WTC11 (cell line): ENCODE data around the gene ANO1. TPM values are rescaled to one million over a fixed set of nuclear protein-coding genes. Genes with fewer than 3 reads are reported as not detected.

Experiments
- ATAC-seq: fragments of 200-7000 bp; cut with Tn5 transposase; 2 replicates; pipeline ENCODE4 v1.10.0; 2021; ENCODE audit warnings: mild to moderate bottlenecking, moderate library complexity
- CTCF ChIA-PET: fragments of 300-600 bp; sonication (Branson Sonifier 250); formaldehyde crosslinking; loops from one replicate; lab custom pipeline; 2021; ENCODE audit warnings: antibody characterized with exemption; lab: Charles Lee
- POLR2A ChIA-PET: fragments of 350-600 bp; sonication (Branson Sonifier 250); formaldehyde crosslinking; loops from one replicate; lab custom pipeline; 2021; ENCODE audit warnings: antibody characterized with exemption; lab: Charles Lee
- DNase-seq: peaks from one replicate; pipeline ENCODE4 v3.0.0; 2021; ENCODE audit warnings: low spot score
- H3K27ac Mint-ChIP-seq: 2 replicates; pipeline ENCODE4 v1.8.0; 2021; ENCODE audit warnings: mixed read lengths
- H3K27me3 Mint-ChIP-seq: 2 replicates; pipeline ENCODE4 v1.8.0; 2021; ENCODE audit warnings: low read depth, mild to moderate bottlenecking, moderate library complexity, mixed read lengths
- H3K36me3 Mint-ChIP-seq: 2 replicates; pipeline ENCODE4 v1.8.0; 2021; ENCODE audit warnings: mixed read lengths
- H3K4me1 Mint-ChIP-seq: 2 replicates; pipeline ENCODE4 v1.8.0; 2022; ENCODE audit warnings: mixed read lengths
- H3K4me3 Mint-ChIP-seq: 2 replicates; pipeline ENCODE4 v1.8.0; 2021; ENCODE audit warnings: mild to moderate bottlenecking, moderate library complexity, mixed read lengths
- H3K9me3 Mint-ChIP-seq: 2 replicates; pipeline ENCODE4 v1.8.0; 2021; ENCODE audit warnings: mixed read lengths
- ATF1 ChIP-seq: sonication (generic); formaldehyde crosslinking; IDR thresholded peaks from 2 replicates; pipeline ENCODE4 v1.8.1; 2023; ENCODE audit warnings: mild to moderate bottlenecking, moderate library complexity, missing genetic modification reagents
- CREM ChIP-seq: sonication (generic); formaldehyde crosslinking; IDR thresholded peaks from 2 replicates; pipeline ENCODE4 v1.8.1; 2022; ENCODE audit warnings: mild to moderate bottlenecking, missing genetic modification reagents, moderate library complexity
- ELF4 ChIP-seq: sonication (generic); formaldehyde crosslinking; IDR thresholded peaks from 2 replicates; pipeline ENCODE4 v1.8.1; 2022; ENCODE audit warnings: low read depth, mild to moderate bottlenecking, moderate library complexity, missing genetic modification reagents
- EMX1 ChIP-seq: fragments of 250-450 bp; sonication (Bioruptor Pico); IDR thresholded peaks from 2 replicates; pipeline ENCODE4 v1.8.0; 2021; ENCODE audit warnings: mild to moderate bottlenecking
- FOXJ3 ChIP-seq: sonication (generic); formaldehyde crosslinking; IDR thresholded peaks from 2 replicates; pipeline ENCODE4 v1.9.0; 2021; ENCODE audit warnings: missing genetic modification reagents, mild to moderate bottlenecking, borderline replicate concordance
- FOXK1 ChIP-seq: sonication (generic); formaldehyde crosslinking; IDR thresholded peaks from 2 replicates; pipeline ENCODE4 v1.8.0; 2022; ENCODE audit warnings: mild to moderate bottlenecking, moderate library complexity, missing genetic modification reagents
- GRHL2 ChIP-seq: fragments of 250-450 bp; sonication (Bioruptor Pico); IDR thresholded peaks from 2 replicates; pipeline ENCODE4 v1.8.0; 2022; ENCODE audit warnings: mild to moderate bottlenecking, moderate library complexity; ENCODE audit not compliant: insufficient replicate concordance, severe bottlenecking
- JUN ChIP-seq: sonication (generic); formaldehyde crosslinking; IDR thresholded peaks from 2 replicates; pipeline ENCODE4 v1.8.0; 2023; ENCODE audit warnings: mild to moderate bottlenecking, missing genetic modification reagents
- KAT7 ChIP-seq: sonication (generic); formaldehyde crosslinking; IDR thresholded peaks from 2 replicates; pipeline ENCODE4 v1.8.1; 2023; ENCODE audit warnings: missing genetic modification reagents, mild to moderate bottlenecking, borderline replicate concordance
- MXD4 ChIP-seq: fragments of 250-450 bp; sonication (Bioruptor Pico); IDR thresholded peaks from 2 replicates; pipeline ENCODE4 v1.8.0; 2021; ENCODE audit warnings: mild to moderate bottlenecking, moderate library complexity, borderline replicate concordance
- NR1H2 ChIP-seq: sonication (generic); formaldehyde crosslinking; IDR thresholded peaks from 2 replicates; pipeline ENCODE4 v1.9.0; 2021; ENCODE audit warnings: mild to moderate bottlenecking, moderate library complexity, missing genetic modification reagents
- OVOL2 ChIP-seq: fragments of 250-450 bp; sonication (Bioruptor Pico); IDR thresholded peaks from 2 replicates; pipeline ENCODE4 v1.9.0; 2021; ENCODE audit warnings: mild to moderate bottlenecking, borderline replicate concordance
- SMAD4 ChIP-seq: sonication (generic); formaldehyde crosslinking; IDR thresholded peaks from 2 replicates; pipeline ENCODE4 v1.8.0; 2022; ENCODE audit warnings: mild to moderate bottlenecking, missing genetic modification reagents
- TCF7 ChIP-seq: sonication (generic); formaldehyde crosslinking; IDR thresholded peaks from 2 replicates; pipeline ENCODE4 v1.8.0; 2022; ENCODE audit warnings: mild to moderate bottlenecking, low read depth, missing genetic modification reagents, moderate library complexity
- ZNF232 ChIP-seq: sonication (generic); formaldehyde crosslinking; IDR thresholded peaks from 2 replicates; pipeline ENCODE4 v1.8.0; 2022; ENCODE audit warnings: mild to moderate bottlenecking, missing genetic modification reagents
- ZNF317 ChIP-seq: sonication (generic); formaldehyde crosslinking; IDR thresholded peaks from 2 replicates; pipeline ENCODE4 v1.8.1; 2023; ENCODE audit warnings: low read depth, mild to moderate bottlenecking, moderate library complexity, missing genetic modification reagents, borderline replicate concordance
- total RNA-seq: library from RNA; stranded (reverse); gene quantifications from 3 replicates; pipeline ENCODE4 v1.2.3, GENCODE V29; 2021
- TF ChIP-seq, protein P1 (sequence below): sonication (generic); formaldehyde crosslinking; IDR thresholded peaks from 2 replicates; pipeline ENCODE4 v1.8.1; 2022; ENCODE audit warnings: mild to moderate bottlenecking, moderate library complexity, missing genetic modification reagents
- TF ChIP-seq, protein P2 (sequence below): sonication (generic); formaldehyde crosslinking; IDR thresholded peaks from 2 replicates; pipeline ENCODE4 v1.8.0; 2022; ENCODE audit warnings: mild to moderate bottlenecking, missing genetic modification reagents
- TF ChIP-seq, protein P3 (sequence below): fragments of 250-450 bp; sonication (Bioruptor Pico); IDR thresholded peaks from 2 replicates; pipeline ENCODE4 v1.9.0; 2021; ENCODE audit warnings: mild to moderate bottlenecking
- TF ChIP-seq, protein P4 (sequence below): sonication (generic); formaldehyde crosslinking; conservative IDR thresholded peaks from 2 replicates; pipeline ENCODE4 v1.8.1; 2022; ENCODE audit warnings: mild to moderate bottlenecking, missing genetic modification reagents
- TF ChIP-seq, protein P5 (sequence below): fragments of 250-450 bp; sonication (Bioruptor Pico); IDR thresholded peaks from 2 replicates; pipeline ENCODE4 v1.9.0; 2021; ENCODE audit warnings: moderate library complexity, mild to moderate bottlenecking, inconsistent platforms, borderline replicate concordance
- TF ChIP-seq, protein P6 (sequence below): sonication (generic); formaldehyde crosslinking; IDR thresholded peaks from 2 replicates; pipeline ENCODE4 v1.8.1; 2022; ENCODE audit warnings: missing genetic modification reagents, borderline replicate concordance

ANO1 gene
- total RNA-seq, 1 experiment from 2014 or later: 4.1 TPM

DNA sequence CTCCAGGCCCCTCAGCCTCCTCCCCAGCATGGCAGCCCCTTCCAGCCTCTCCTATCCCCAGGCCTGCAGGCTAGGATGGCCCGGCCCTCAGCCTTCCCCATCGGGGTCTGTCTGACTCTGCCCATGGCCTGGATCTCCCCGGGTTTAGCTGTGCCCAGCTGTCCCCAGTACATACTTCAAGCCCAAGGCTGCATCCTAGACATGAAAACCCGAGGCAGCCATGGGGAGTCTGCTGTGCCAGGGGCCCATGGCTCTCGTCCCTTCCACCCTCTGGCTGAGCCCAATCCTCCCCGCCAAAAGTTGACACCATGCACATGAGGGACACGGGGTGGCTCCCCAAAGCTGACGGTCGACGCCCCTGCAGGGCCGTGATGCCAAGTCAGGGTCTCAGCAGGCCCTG, 102.8 kb downstream of the ANO1 start:
- H3K27me3 Mint-ChIP-seq: no peaks in the 10 kb centered on the region
- H3K4me3 Mint-ChIP-seq: no peak overlapping the region
- no peak for DNase-seq
- ChIA-PET CTCF (interaction anchor here (1.1 kb wide), 1 partner anchor 15 kb away, joined by 4 read pairs; no protein-coding TSS in a partner anchor), POLR2A (no interaction called here)
- no peak for ATAC-seq
- no peak overlapping the region for H3K27ac Mint-ChIP-seq
- no peaks in the 10 kb centered on the region for H3K36me3 Mint-ChIP-seq
- H3K4me1 Mint-ChIP-seq: peaks cover 10% of the 10 kb centered on the region
- H3K9me3 Mint-ChIP-seq: no peaks in the 10 kb centered on the region
- TF ChIP-seq FOXK1 (CRISPR knock-in tag): no peak
- TF ChIP-seq, protein P1, sequence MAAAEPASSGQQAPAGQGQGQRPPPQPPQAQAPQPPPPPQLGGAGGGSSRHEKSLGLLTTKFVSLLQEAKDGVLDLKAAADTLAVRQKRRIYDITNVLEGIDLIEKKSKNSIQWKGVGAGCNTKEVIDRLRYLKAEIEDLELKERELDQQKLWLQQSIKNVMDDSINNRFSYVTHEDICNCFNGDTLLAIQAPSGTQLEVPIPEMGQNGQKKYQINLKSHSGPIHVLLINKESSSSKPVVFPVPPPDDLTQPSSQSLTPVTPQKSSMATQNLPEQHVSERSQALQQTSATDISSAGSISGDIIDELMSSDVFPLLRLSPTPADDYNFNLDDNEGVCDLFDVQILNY: no peak
- TF ChIP-seq, protein P2, sequence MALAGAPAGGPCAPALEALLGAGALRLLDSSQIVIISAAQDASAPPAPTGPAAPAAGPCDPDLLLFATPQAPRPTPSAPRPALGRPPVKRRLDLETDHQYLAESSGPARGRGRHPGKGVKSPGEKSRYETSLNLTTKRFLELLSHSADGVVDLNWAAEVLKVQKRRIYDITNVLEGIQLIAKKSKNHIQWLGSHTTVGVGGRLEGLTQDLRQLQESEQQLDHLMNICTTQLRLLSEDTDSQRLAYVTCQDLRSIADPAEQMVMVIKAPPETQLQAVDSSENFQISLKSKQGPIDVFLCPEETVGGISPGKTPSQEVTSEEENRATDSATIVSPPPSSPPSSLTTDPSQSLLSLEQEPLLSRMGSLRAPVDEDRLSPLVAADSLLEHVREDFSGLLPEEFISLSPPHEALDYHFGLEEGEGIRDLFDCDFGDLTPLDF (CRISPR knock-in tag): no peak
- TF ChIP-seq, protein P3, sequence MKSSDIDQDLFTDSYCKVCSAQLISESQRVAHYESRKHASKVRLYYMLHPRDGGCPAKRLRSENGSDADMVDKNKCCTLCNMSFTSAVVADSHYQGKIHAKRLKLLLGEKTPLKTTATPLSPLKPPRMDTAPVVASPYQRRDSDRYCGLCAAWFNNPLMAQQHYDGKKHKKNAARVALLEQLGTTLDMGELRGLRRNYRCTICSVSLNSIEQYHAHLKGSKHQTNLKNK: no peak
- no peak for TF ChIP-seq CREM
- TF ChIP-seq ATF1 (CRISPR knock-in tag): no peak
- TF ChIP-seq GRHL2: no peak
- TF ChIP-seq ELF4 (CRISPR knock-in tag): no peak
- TF ChIP-seq, protein P4, sequence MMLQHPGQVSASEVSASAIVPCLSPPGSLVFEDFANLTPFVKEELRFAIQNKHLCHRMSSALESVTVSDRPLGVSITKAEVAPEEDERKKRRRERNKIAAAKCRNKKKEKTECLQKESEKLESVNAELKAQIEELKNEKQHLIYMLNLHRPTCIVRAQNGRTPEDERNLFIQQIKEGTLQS (CRISPR knock-in tag): no peak
- TF ChIP-seq, protein P5, sequence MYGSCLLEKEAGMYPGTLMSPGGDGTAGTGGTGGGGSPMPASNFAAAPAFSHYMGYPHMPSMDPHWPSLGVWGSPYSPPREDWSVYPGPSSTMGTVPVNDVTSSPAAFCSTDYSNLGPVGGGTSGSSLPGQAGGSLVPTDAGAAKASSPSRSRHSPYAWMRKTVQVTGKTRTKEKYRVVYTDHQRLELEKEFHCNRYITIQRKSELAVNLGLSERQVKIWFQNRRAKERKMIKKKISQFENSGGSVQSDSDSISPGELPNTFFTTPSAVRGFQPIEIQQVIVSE (CRISPR knock-in tag): no peak
- no peak for TF ChIP-seq MXD4
- TF ChIP-seq OVOL2 (CRISPR knock-in tag): no peak
- TF ChIP-seq KAT7 (CRISPR knock-in tag): no peak
- no peak for TF ChIP-seq ZNF232 (CRISPR knock-in tag)
- TF ChIP-seq ZNF317 (CRISPR knock-in tag): no peak
- no peak for TF ChIP-seq SMAD4
- TF ChIP-seq, protein P6, sequence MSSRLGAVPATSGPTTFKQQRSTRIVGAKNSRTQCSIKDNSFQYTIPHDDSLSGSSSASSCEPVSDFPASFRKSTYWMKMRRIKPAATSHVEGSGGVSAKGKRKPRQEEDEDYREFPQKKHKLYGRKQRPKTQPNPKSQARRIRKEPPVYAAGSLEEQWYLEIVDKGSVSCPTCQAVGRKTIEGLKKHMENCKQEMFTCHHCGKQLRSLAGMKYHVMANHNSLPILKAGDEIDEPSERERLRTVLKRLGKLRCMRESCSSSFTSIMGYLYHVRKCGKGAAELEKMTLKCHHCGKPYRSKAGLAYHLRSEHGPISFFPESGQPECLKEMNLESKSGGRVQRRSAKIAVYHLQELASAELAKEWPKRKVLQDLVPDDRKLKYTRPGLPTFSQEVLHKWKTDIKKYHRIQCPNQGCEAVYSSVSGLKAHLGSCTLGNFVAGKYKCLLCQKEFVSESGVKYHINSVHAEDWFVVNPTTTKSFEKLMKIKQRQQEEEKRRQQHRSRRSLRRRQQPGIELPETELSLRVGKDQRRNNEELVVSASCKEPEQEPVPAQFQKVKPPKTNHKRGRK (CRISPR knock-in tag): no peak

DNA sequence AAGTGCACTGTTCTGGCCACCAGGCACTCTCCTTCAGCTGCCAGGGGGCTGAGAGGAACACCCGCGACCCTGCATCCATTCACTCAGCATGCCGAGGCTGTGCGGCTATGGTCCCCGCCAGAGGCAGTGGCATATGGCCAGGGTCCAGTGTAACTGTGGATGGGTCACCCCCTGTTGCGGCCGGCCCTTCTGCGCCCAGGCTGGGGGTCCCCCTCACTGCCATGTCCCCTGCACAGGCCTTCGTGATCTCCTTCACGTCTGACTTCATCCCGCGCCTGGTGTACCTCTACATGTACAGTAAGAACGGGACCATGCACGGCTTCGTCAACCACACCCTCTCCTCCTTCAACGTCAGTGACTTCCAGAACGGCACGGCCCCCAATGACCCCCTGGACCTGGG, 104.1 kb downstream of the ANO1 start:
- TF ChIP-seq JUN (CRISPR knock-in tag): no peak
- no peak for TF ChIP-seq NR1H2 (CRISPR knock-in tag)
- TF ChIP-seq TCF7 (CRISPR knock-in tag): no peak
- TF ChIP-seq OVOL2 (CRISPR knock-in tag): no peak
- TF ChIP-seq, protein P5 (CRISPR knock-in tag): no peak
- TF ChIP-seq, protein P4 (CRISPR knock-in tag): no peak
- TF ChIP-seq EMX1: no peak
- no peak for TF ChIP-seq FOXJ3 (CRISPR knock-in tag)
- TF ChIP-seq, all 79 proteins: peak for 0
- DNase-seq: no peak
- H3K27me3 Mint-ChIP-seq: no peaks in the 10 kb centered on the region
- no peaks in the 10 kb centered on the region for H3K4me1 Mint-ChIP-seq
- no peak overlapping the region for H3K27ac Mint-ChIP-seq
- no peaks in the 10 kb centered on the region for H3K36me3 Mint-ChIP-seq
- CTCF ChIA-PET: interaction anchor here (1.0 kb wide), 1 partner anchor 267 kb away, joined by 3 read pairs; no protein-coding TSS in a partner anchor
- POLR2A ChIA-PET: no interaction called here
- no peaks in the 10 kb centered on the region for H3K9me3 Mint-ChIP-seq
- ATAC-seq: no peak
- no peak overlapping the region for H3K4me3 Mint-ChIP-seq
